GM12864 (cell line): ENCODE results near the gene AHCYL2.

Experiments used
- DNase-seq: peaks from one replicate; pipeline ENCODE4 v3.0.0-alpha.2; 2011; ENCODE audit warnings: low read depth
- H3K4me3 ChIP-seq: 2 replicates; pipeline ENCODE4 v1.5.1; 2011; ENCODE audit warnings: mild to moderate bottlenecking, low read depth, low read length, control low read depth
- TF ChIP-seq, protein P1 (sequence below): IDR thresholded peaks from 2 replicates; pipeline ENCODE4 v1.5.1; 2011; ENCODE audit warnings: low read depth, mild to moderate bottlenecking, moderate library complexity, low read length, control low read depth, inconsistent platforms; ENCODE audit errors: missing control alignments

The AHCYL2 gene

DNA sequence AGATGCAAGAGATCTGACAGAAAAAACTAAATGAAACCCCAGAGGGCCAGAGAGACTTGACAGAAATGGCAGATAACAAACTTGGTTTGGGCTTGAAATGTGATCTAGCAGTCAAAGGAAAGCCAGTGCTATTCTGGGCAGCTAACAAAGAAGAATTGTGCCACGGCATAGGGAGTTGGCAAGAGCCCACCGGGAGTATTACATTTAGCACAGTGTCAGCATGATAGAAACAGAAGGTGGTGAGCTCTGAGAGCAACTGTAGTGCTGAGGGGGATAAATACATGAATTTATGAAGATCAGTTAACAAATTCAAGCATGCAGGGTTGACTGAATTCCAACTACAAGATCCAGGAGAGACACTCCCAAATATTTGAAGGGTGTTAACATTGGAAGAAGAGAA, 91.1 kb downstream of the AHCYL2 start:
- no peak for DNase-seq
- TF ChIP-seq, protein P1, sequence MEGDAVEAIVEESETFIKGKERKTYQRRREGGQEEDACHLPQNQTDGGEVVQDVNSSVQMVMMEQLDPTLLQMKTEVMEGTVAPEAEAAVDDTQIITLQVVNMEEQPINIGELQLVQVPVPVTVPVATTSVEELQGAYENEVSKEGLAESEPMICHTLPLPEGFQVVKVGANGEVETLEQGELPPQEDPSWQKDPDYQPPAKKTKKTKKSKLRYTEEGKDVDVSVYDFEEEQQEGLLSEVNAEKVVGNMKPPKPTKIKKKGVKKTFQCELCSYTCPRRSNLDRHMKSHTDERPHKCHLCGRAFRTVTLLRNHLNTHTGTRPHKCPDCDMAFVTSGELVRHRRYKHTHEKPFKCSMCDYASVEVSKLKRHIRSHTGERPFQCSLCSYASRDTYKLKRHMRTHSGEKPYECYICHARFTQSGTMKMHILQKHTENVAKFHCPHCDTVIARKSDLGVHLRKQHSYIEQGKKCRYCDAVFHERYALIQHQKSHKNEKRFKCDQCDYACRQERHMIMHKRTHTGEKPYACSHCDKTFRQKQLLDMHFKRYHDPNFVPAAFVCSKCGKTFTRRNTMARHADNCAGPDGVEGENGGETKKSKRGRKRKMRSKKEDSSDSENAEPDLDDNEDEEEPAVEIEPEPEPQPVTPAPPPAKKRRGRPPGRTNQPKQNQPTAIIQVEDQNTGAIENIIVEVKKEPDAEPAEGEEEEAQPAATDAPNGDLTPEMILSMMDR: no peak
- H3K4me3 ChIP-seq: no peak overlapping the region

DNA sequence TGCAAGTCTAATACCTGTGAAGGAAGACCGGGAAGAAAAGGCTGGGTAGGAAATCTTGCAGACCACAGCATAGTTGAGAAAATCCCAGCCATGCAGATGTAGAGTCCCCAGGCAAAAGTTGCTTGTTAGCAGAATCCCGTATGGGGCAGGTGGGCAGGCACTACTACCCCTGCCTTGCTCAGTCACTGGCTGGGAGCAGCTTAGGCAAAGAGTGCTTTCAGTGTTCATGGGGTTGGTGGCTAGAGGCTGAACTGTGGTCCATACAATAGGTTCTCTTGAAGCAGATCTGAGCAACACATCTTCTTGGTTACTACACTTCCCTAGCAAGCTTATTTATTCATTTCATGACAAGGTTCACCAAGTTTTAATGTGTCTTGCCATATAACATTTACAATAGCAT, 92.6 kb downstream of the AHCYL2 start:
- TF ChIP-seq, protein P1: no peak
- H3K4me3 ChIP-seq: no peak overlapping the region
- DNase-seq: no peak

DNA sequence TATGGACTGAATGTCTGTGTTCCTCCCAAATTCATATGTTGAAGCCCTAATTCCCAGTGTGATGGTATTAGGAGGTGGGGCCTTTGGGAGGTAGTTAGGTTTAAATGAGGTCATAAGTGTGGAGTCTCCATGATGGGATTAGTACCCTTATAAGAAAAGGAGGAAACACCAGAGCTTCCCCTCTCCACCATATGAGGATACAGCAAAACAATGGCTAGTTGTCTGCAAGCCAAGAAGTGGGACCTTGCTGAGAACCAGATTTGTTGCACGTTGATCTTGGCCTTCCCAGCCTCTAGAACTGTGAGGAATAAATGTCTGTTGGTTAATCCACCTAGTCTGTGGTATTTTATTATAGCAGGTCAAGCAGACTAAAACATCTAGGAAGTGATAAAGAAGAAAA, 102.2 kb downstream of the AHCYL2 start:
- no peak overlapping the region for H3K4me3 ChIP-seq
- TF ChIP-seq, protein P1: no peak
- no peak for DNase-seq

DNA sequence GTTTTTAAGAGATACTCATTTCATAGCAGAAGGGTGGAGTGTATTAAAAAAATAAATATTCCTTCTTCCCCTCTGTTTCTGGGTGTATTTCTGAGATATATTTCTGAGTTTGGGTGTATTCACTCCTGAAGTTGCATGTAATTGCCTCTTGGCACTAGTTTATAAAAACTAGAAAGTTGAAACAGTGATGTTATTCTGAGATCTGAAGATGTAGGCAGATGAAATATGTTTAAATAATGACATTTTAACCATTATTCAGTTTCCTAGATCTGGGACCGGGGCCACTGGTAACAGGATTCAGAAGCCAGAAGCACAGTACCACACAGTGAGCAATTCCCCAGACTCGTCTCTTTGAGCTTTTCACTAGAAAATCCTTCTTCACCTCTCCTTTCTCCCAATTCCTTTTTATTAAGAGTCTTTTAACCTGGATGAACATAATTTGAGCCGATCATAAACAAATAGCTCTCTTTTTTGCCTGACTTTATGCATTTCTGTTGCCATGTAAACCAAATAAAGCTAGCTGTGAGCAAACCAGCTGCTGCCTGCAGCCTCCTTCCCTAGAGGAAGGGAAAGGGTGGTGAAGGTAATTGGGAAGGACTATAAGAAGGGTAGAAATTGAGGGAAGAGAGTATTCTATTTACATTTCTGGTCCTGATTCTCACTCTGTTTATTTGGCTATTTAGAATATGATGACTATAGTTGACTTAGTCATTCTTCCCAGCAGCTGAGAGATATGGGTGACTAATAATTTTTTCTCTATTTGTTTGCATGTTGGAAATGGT, 107.6 kb downstream of the AHCYL2 start:
- TF ChIP-seq, protein P1: no peak
- no peak overlapping the region for H3K4me3 ChIP-seq
- DNase-seq: no peak

DNA sequence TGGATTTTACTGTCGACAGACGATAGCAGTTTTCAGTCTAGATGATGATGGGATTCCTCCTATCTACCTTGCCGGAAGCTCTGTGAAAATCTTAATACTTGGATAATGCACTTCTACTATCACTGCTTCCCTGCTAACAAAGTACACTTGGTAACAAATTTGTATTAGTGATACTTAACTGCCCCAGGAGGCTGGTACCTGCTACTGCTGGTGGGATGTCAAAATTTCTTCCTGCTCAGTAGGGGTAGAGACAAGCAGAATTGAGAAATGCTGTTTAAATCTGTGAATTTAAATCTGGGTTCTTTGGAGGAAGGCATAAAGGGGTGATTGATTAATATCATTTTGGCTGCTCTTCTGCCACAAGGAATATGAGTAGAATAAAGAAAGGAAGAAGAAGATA, 109.6 kb downstream of the AHCYL2 start:
- TF ChIP-seq, protein P1: peak; percentile 11
- no peak overlapping the region for H3K4me3 ChIP-seq
- no peak for DNase-seq

DNA sequence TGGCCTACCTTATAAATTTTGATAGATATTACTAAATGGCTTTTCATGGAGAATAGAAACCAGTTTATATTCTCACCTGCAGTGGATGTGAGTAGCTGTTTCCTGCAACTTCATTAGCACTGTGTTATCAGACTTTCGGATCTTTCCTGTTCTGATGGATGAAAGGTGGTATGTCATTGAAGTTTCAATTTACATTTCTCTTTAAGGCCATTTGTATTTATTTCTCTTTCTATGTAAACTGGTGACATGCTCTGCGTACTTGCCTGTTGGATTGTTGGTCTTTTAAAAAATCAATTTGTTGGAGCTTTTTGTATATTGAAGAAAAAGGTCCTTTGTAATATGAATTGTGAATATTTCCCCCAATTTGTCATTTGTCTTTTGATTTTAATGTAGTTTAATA, 113.6 kb downstream of the AHCYL2 start:
- no peak for DNase-seq
- TF ChIP-seq, protein P1: no peak
- H3K4me3 ChIP-seq: no peak overlapping the region

DNA sequence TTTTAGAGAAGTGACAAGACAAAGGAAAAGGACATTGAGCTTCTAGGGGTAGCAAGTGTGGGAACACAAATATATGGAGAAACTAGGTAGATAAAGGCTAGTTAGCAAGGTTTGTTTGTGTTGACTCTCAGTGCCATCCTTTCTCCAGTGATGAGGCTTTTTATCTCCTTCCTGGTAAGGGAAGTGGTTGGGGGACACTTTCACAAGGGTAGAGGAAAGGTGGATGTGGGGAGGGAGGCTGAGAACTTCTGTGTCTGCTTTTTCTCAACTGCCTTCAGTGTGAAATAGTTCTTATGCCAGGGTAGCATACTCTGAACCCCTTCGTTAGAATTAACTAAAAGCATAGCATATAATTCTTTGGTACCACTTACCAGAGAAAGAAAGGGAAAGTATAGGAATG, 116.4 kb downstream of the AHCYL2 start:
- DNase-seq: no peak
- TF ChIP-seq, protein P1: no peak
- H3K4me3 ChIP-seq: no peak overlapping the region
